HCT116 (cell line): ENCODE results near the gene TUBD1. TPM values are rescaled to one million over a fixed set of nuclear protein-coding genes. Genes with fewer than 3 reads are reported as not detected.

Source experiments
- ATAC-seq: fragments of 200-7000 bp; cut with Tn5 transposase; 2 replicates; pipeline ENCODE4 v1.9.1; 2020; ENCODE audit warnings: mild to moderate bottlenecking, moderate library complexity
- BruUV-seq: library from RNA; stranded (reverse); fragments of 400-500 nt; replicated peaks from 2 replicates; lab custom pipeline; 2021; lab: Mats Ljungman, UMichigan
- CTCF ChIA-PET: fragments of 300-600 bp; sonication (Branson Sonifier 250); formaldehyde crosslinking; loops from one replicate; lab custom pipeline; 2021; ENCODE audit warnings: antibody characterized with exemption; lab: Charles Lee
- POLR2A ChIA-PET: fragments of 300-600, 350-600 bp; sonication (Branson Sonifier 250); formaldehyde crosslinking; loops from one replicate; lab custom pipeline; 2021; ENCODE audit warnings: antibody characterized with exemption; lab: Charles Lee
- RAD21 ChIA-PET, 2 experiments: fragments of 300-600 bp; sonication (Branson Sonifier 250); formaldehyde crosslinking; loops; one replicate each; lab custom pipeline; 2023; ENCODE audit warnings: low total read pairs in 2 of 2; ENCODE audit not compliant: uncharacterized antibody in 2 of 2, unreplicated experiment in 2 of 2, low non-redundant PET in 1 of 2; lab: Charles Lee
- DNase-seq: peaks from one replicate; pipeline ENCODE4 v3.0.0-alpha.2; 2010; ENCODE audit warnings: low read depth, low spot score
- H2AFZ ChIP-seq: fragments of 200-600 bp; shearing (Covaris generic), sonication (generic); 2 replicates; pipeline ENCODE4 v1.6.1; 2017; ENCODE audit warnings: low read depth, mixed run types, mixed read lengths, antibody characterized with exemption, low read length; ENCODE audit not compliant: poor library complexity, severe bottlenecking
- H3K27ac ChIP-seq: 2 replicates; pipeline ENCODE4 v1.5.1; 2012; ENCODE audit warnings: low read depth, low read length
- H3K27me3 ChIP-seq: fragments of 200-600 bp; sonication (generic); 2 replicates; pipeline ENCODE4 v1.6.1; 2016; ENCODE audit warnings: mixed run types, low read length, mixed read lengths; ENCODE audit not compliant: insufficient read depth
- H3K36me3 ChIP-seq, 2 experiments: fragments of 200-500 bp in 1 of 2; fragments of 200-600 bp in 1 of 2; sonication (Bioruptor generic) in 1 of 2; sonication (generic) in 1 of 2; 2 replicates each; pipeline versions ENCODE4 v1.5.1 to v1.6.1; 2014 to 2016; ENCODE audit warnings: low read length in 2 of 2, inconsistent platforms in 1 of 2, mixed read lengths in 1 of 2, mixed run types in 1 of 2; ENCODE audit not compliant: insufficient read depth in 2 of 2, control insufficient read depth in 1 of 2
- H3K4me1 ChIP-seq, 2 experiments: fragments of 200-600 bp in 1 of 2; sonication (generic) in 1 of 2; 2 replicates each; pipeline versions ENCODE4 v1.5.1 to v1.6.1; 2012 to 2017; ENCODE audit warnings: low read length in 2 of 2, inconsistent platforms in 1 of 2, mild to moderate bottlenecking in 1 of 2, mixed read lengths in 1 of 2, mixed run types in 1 of 2, moderate library complexity in 1 of 2; ENCODE audit not compliant: insufficient read depth in 2 of 2, control insufficient read depth in 1 of 2
- H3K4me2 ChIP-seq: fragments of 200-600 bp; sonication (generic); 2 replicates; pipeline ENCODE4 v1.6.1; 2017; ENCODE audit warnings: mixed run types, low read length, mixed read lengths
- H3K4me3 ChIP-seq, 2 experiments: fragments of 200-600 bp in 1 of 2; sonication (generic) in 1 of 2; replicated peaks in 1 of 2; 2 replicates each; pipeline ENCODE4 v1.5.1; 2011 to 2016; ENCODE audit warnings: low read length in 2 of 2, control low read depth in 1 of 2, low read depth in 1 of 2, mild to moderate bottlenecking in 1 of 2, mixed read lengths in 1 of 2, mixed run types in 1 of 2
- H3K79me2 ChIP-seq: fragments of 200-600 bp; sonication (generic); 2 replicates; pipeline ENCODE4 v1.6.1; 2017; ENCODE audit warnings: mild to moderate bottlenecking, mixed run types, low read length, moderate library complexity, mixed read lengths; ENCODE audit not compliant: insufficient read depth
- H3K9ac ChIP-seq: fragments of 200-600 bp; sonication (generic); 2 replicates; pipeline ENCODE4 v1.6.1; 2016; ENCODE audit warnings: low read length, mixed read lengths
- H3K9me2 ChIP-seq: fragments of 200-600 bp; sonication (generic), shearing (Covaris generic); 2 replicates; pipeline ENCODE4 v1.6.1; 2017; ENCODE audit warnings: mixed run types, mild to moderate bottlenecking, moderate library complexity; ENCODE audit not compliant: insufficient read depth
- H3K9me3 ChIP-seq, 2 experiments: fragments of 200-500 bp in 1 of 2; fragments of 200-600 bp in 1 of 2; sonication (Bioruptor generic) in 1 of 2; sonication (generic) in 1 of 2; 2 replicates each; pipeline ENCODE4 v1.6.1; 2014 to 2017; ENCODE audit warnings: low read length in 2 of 2, mixed read lengths in 2 of 2, inconsistent platforms in 1 of 2, low read depth in 1 of 2, mild to moderate bottlenecking in 1 of 2, mixed run types in 1 of 2, moderate library complexity in 1 of 2; ENCODE audit not compliant: control insufficient read depth in 1 of 2, insufficient read depth in 1 of 2
- H4K20me1 ChIP-seq: fragments of 200-600 bp; sonication (generic), shearing (Covaris generic); 2 replicates; pipeline ENCODE4 v1.6.1; 2017; ENCODE audit warnings: mixed run types, mild to moderate bottlenecking, moderate library complexity; ENCODE audit not compliant: insufficient read depth
- CBX3 ChIP-seq: IDR thresholded peaks from 2 replicates; pipeline ENCODE4 v1.6.1; 2012; ENCODE audit warnings: low read depth
- CEBPB ChIP-seq: IDR thresholded peaks from 2 replicates; pipeline ENCODE4 v1.6.1; 2012; ENCODE audit warnings: low read depth
- EGR1 ChIP-seq: IDR thresholded peaks from 2 replicates; pipeline ENCODE4 v1.6.1; 2012; ENCODE audit warnings: low read depth
- ELF1 ChIP-seq: IDR thresholded peaks from 2 replicates; pipeline ENCODE4 v1.6.1; 2012; ENCODE audit warnings: low read depth, borderline replicate concordance
- EZH2 ChIP-seq: fragments of 200-600 bp; sonication (generic); IDR thresholded peaks from 2 replicates; pipeline ENCODE4 v1.6.1; 2017; ENCODE audit warnings: antibody characterized with exemption, mixed run types
- EZH2phosphoT487 ChIP-seq: fragments of 200-600 bp; IDR thresholded peaks from 2 replicates; pipeline ENCODE4 v1.6.1; 2018; ENCODE audit warnings: antibody characterized with exemption, borderline replicate concordance
- FOSL1 ChIP-seq: IDR thresholded peaks from 2 replicates; pipeline ENCODE4 v1.6.1; 2012; ENCODE audit warnings: low read depth
- JUND ChIP-seq: IDR thresholded peaks from 2 replicates; pipeline ENCODE4 v1.6.1; 2012
- MAX ChIP-seq: IDR thresholded peaks from 2 replicates; pipeline ENCODE4 v1.6.1; 2012
- POLR2AphosphoS5 ChIP-seq: IDR thresholded peaks from 2 replicates; pipeline ENCODE4 v1.6.1; 2011; ENCODE audit warnings: mild to moderate bottlenecking, low read depth, low read length, moderate library complexity
- REST ChIP-seq: IDR thresholded peaks from 2 replicates; pipeline ENCODE4 v1.6.1; 2012; ENCODE audit warnings: low read depth
- SRF ChIP-seq: IDR thresholded peaks from 2 replicates; pipeline ENCODE4 v1.6.1; 2012; ENCODE audit warnings: low read depth
- TCF7L2 ChIP-seq: IDR thresholded peaks from 2 replicates; pipeline ENCODE4 v1.7.0; 2011; ENCODE audit warnings: borderline replicate concordance, inconsistent platforms; ENCODE audit not compliant: insufficient read depth, insufficient read length; ENCODE audit errors: extremely low read depth
- ZFX ChIP-seq: fragments of 450-650 bp; IDR thresholded peaks from 2 replicates; pipeline ENCODE4 v1.6.1; 2017
- ZNF274 ChIP-seq: fragments of 200-500 bp; sonication (Bioruptor generic); IDR thresholded peaks from 2 replicates; pipeline ENCODE4 v1.6.1; 2014; ENCODE audit warnings: mild to moderate bottlenecking, low read depth, low read length, inconsistent platforms
- intact Hi-C: fragments of 100-400 bp; cut with micrococcal nuclease; formaldehyde crosslinking; loops from 2 replicates; pipeline ENCODE4 v1.10.0; 2022
- total RNA-seq: library from RNA; stranded (reverse); gene quantifications from one replicate; pipeline ENCODE4 v1.2.1, GENCODE V29; 2021; ENCODE audit not compliant: unreplicated experiment

The TUBD1 gene
- total RNA-seq, 1 experiment from 2014 or later = 13.0 TPM

GRCh38 chr17:59825533-59826322, 67.0 kb downstream of the TUBD1 start:
- RAD21 ChIA-PET = no interaction called here
- ATAC-seq = no peak
- no peak for DNase-seq
- Histone ChIP-seq H4K20me1 (no peaks in the 10 kb centered on the region), H3K9ac (peak overlapping the region; percentile 34), H3K9me3 (no peaks in the 10 kb centered on the region), H2AFZ (no peak overlapping the region), H3K4me1 (peaks cover 59 to 73% of the 10 kb centered on the region in 2 experiments), H3K27me3 (no peaks in the 10 kb centered on the region), H3K4me3 (no peak overlapping the region), H3K79me2 (peaks cover 27% of the 10 kb centered on the region), H3K36me3 (no peaks in the 10 kb centered on the region), H3K9me2 (no peaks in the 10 kb centered on the region), H3K27ac (peak overlapping the region; percentile 55; the same call in 1 of the 2 replicates), H3K4me2 (peak overlapping the region; percentile 60)
- POLR2A ChIA-PET = interaction anchor here (0.5 to 9.2 kb wide), 5 partner anchors 11 to 43 kb away, joined by 3 to 228 read pairs (median 5); no protein-coding TSS in a partner anchor
- CTCF ChIA-PET = no interaction called here
- TF ChIP-seq TCF7L2 = no peak
- TF ChIP-seq ZNF274 = no peak
- TF ChIP-seq POLR2AphosphoS5 = no peak
- no peak for TF ChIP-seq EZH2
- no peak for TF ChIP-seq EZH2phosphoT487
- TF ChIP-seq MAX = peak; percentile 24; the same call in 1 of the 2 replicates
- no TSS peak for BruUV-seq
- intact Hi-C loops = no loop called here

- DNase-seq (no peak), ATAC-seq (no peak)
- Histone ChIP-seq H3K79me2 (no peaks in the 10 kb centered on the region), H3K4me2 (no peak overlapping the region), H3K9me2 (no peaks in the 10 kb centered on the region), H3K27me3 (no peaks in the 10 kb centered on the region), H3K4me3 (no peak overlapping the region), H3K9me3 (no peaks in the 10 kb centered on the region), H3K4me1 (peaks cover 6 to 8% of the 10 kb centered on the region in 2 experiments), H3K27ac (no peak overlapping the region), H2AFZ (no peak overlapping the region), H4K20me1 (no peaks in the 10 kb centered on the region), H3K36me3 (peaks cover 2 to 13% of the 10 kb centered on the region in 2 experiments; a peak in 1 of 4 replicates), H3K9ac (no peak overlapping the region)
- ChIA-PET POLR2A (interaction anchor here (0.8 kb wide), 1 partner anchor 1947 kb away, joined by 4 read pairs; no protein-coding TSS in a partner anchor), CTCF (no interaction called here), RAD21 (interaction anchor here in 1 of 2 experiments (0.6 kb wide), 1 partner anchor 21 kb away, joined by 4 read pairs; no protein-coding TSS in a partner anchor)
- BruUV-seq = no TSS peak
- intact Hi-C loops = no loop called here
- TF ChIP-seq CBX3 = no peak
- TF ChIP-seq SRF = no peak
- no peak for TF ChIP-seq EZH2
- TF ChIP-seq JUND = no peak
- no peak for TF ChIP-seq CEBPB
- no peak for TF ChIP-seq REST
- no peak for TF ChIP-seq EGR1
- TF ChIP-seq ELF1 = no peak
- TF ChIP-seq ZFX = no peak
- no peak for TF ChIP-seq FOSL1
- TF ChIP-seq ZNF274 = no peak
These were observed 76.8 kb downstream of the TUBD1 start for GRCh38 chr17:59815965-59816364.
